NCI-H1436 (cell line): ENCODE data around the gene HOXA10.

Source experiments
- DNase-seq: peaks from one replicate; lab custom pipeline; 2025; lab: John Stamatoyannopoulos, UW

The HOXA10 gene

GRCh38 chr7:27128776-27129728 is 45.1 kb downstream of the HOXA10 start:
- no peak for DNase-seq

GRCh38 chr7:27128034-27128433 is 46.1 kb downstream of the HOXA10 start:
- DNase-seq = no peak

DNA sequence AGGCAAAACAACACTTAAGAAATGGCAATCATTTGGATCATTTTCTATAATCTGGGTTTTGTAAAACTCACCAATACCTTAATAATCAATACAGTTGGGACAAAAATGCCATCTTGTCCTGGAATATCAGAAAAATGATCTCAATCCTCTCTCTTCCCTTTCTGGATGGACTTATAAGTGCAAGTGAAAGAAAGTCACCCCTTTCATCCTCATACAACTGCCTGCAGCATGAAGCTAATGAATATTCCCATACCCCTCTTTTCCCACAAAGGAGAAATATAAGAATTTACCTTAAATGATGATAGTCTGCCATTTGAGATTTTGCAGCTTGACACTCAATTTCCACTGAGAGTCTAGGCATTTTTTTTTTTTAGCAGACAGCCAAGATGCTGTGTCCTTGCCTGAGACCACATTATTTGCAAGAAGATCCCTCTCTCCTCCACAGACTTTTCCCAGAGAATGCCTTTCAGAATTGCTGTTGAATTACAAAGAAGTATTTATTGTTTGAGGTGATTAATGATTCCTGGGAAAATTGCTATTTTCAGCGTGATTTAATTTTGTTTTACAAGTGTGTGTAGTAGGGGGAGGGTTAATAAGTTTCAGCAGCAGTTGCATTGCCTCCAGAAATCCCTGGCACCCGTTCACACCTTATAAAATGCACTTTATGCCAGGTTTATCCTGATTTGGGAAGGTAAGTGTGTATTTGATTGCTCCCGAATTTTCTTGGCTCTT is 47.4 kb downstream of the HOXA10 start:
- DNase-seq = no peak

DNA sequence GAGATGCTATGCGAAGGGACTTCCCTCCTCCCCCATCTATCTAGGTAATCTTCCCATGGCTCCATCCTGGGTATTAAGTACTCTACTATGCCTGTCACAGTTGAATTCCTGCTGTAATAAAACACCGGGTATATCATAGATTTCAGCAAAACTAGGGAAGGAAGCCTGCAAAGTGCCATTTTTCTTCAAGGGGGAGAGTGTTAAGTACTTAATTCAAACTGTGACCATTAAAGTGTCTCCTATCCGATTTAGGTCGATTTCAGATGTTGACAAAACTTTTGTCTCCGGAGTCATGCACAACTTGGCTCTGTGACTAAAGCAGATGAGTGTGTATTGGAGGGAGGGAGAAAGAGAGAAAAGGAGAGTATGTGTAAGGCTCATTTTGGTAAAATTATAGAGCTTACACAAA is 48.1 kb downstream of the HOXA10 start:
- DNase-seq = no peak

GRCh38 chr7:27124902-27125689 is 49.0 kb downstream of the HOXA10 start:
- no peak for DNase-seq

DNA sequence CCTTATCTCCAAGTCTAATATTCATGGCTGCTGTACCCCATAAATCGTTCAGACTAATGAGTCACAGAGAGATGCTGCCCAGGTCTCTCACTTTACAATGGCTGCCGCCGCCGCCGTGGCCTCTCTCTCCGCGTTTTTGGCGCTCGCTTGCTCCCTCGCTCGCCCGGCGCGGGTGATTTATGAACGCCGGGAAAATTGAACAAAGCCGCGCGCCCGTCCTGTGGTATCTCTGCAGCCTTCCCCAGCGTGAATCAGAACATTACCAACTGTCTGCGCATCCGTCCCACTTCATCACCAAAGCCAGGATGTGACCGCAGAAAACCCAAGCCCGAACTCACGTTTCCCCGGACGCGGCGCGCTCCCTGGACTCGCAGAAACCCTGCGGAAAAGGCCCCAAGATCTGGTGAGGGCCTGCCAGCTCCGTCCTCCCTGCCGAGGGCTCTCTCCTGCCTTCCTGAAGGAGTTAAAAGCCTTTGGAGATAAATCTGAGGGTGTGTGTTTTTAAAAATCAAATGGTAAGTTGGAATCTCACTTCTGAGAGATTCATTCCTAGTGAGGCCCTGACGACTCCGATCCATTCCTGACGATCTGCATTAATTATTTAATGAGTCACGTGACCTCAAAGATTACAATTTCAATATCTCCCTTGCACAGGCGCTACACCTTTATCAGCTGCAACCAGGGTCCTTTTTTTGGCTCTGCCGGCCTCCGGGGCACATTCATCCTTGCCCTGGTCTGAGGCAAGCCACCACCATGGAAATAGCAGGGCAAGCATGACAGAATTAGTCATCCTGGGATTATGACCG is 49.8 kb downstream of the HOXA10 start:
- no peak for DNase-seq

DNA sequence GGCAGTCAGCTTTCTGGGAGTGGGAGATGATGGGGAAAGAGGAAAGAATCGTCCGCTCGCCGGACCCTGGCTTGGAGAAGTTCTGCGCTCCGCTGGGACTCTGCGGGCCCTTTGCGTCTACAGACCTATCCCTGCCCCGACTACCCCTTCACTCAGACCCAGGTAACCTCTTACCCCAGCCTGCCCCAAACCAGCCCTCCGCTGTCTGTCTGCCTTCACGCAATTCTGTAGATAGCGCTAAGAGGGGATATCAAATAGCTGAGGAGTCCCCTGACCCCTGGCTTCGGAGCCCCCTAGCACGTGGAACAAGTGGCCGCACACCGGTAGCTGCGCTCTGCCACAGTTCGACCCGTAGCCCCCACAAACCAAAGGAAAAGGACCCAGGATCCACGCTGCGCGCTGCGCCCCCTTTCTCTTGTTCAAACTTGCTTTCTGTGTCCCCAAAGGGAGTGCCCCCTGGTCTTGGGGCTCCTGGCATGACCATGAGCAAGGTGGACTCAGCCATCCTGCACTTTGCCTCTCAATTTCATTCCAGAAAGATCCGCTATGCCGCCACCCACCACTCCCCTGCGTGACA is 50.6 kb downstream of the HOXA10 start:
- no peak for DNase-seq

DNA sequence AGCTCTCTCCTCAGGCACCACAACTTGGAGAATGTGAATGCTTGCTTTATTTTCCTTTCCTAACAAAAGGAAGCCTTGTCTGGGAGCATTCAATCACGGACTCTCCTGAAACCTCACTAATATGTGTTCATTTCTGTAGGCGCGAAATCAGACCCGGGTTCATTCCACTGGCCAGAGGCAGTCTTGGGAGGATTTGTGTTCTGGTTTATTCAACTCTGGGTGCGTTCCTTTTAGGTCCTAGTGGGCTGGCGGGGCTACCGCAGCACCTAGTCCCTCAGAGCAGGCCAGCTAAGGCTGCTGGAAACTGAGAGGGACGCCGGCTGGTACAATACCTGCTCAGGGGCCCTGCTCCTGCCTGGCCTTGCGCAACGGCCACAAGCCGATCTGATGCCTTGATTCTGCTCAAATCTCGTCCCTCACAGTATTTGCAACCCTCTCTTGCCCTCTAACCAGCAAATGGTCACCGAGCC is 51.1 kb downstream of the HOXA10 start:
- no peak for DNase-seq

DNA sequence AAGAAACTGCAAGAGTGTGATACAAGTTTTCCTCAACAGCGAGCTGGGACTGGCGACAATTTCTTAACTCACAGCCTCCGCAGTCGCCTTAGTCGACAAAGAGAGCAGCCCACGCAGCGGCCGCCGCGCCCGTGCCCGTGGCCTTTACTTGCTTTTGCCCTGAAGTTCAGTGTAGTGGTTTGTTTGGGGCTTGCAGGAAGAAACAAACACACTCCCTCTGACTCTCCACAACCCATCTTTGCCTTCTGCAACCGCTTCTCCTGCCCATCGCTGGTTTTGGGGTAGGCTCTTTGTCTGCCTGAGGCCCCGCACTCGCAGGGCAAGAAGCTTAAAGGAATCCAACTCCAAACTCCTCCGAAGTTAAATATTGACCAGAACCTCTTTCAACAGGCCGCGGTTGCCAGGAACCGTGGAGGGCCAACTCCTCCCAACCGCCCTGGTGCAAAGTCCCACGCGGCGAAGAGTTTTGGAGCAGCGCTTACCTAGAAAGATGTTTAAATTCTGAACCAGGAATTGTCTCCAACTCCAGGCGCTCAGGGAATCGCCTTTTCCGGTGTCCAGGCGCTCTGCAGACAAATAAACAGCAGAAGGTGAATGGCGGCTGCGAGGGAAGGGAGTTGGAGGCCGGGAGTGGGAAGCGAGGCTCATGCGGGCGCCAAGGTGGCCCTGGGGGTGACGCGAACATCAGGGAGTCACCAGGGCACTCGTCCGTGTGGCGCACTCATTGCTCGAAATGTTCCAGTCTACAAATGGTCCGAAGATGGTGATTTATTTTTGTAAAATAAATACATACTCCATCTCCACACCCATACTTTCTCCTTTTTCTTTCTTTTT is 51.8 kb downstream of the HOXA10 start:
- no peak for DNase-seq

- no peak for DNase-seq
Observed at GRCh38 chr7:27121684-27122076, 52.4 kb downstream of the HOXA10 start.
